ENCODE data around the gene SSUH2. TPM values are rescaled to one million over a fixed set of nuclear protein-coding genes. Genes with fewer than 3 reads are reported as not detected.

SSUH2 gene
- total RNA-seq, 4 donors from 2014 or later: 0.32 to 5.1 (median 0.66) TPM; not detected in 1

DNA sequence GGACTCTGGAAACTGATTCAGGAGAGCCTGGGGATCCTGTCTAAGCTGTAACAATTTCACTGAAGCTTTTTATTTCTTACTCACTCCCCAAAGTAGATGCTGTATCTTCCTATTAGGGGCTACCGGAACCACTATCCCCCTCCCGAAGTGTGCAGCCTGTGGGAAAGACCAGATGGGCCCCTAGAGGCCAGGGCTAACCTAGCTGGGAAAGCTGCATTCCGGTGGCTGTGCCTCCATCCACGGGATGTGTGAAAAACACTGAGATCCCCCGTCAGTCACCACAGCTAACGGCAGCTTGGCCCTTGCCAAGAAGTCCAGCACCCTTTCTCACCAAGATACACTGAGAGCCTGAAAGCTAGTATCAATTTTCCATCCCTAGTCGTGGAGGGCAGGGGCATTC is 3.1 kb downstream of the SSUH2 start:
- peaks cover 0 to 3% (median 0%) of the 10 kb centered on the region in 4 donors for H3K9me3 ChIP-seq
- TF ChIP-seq, protein P1, sequence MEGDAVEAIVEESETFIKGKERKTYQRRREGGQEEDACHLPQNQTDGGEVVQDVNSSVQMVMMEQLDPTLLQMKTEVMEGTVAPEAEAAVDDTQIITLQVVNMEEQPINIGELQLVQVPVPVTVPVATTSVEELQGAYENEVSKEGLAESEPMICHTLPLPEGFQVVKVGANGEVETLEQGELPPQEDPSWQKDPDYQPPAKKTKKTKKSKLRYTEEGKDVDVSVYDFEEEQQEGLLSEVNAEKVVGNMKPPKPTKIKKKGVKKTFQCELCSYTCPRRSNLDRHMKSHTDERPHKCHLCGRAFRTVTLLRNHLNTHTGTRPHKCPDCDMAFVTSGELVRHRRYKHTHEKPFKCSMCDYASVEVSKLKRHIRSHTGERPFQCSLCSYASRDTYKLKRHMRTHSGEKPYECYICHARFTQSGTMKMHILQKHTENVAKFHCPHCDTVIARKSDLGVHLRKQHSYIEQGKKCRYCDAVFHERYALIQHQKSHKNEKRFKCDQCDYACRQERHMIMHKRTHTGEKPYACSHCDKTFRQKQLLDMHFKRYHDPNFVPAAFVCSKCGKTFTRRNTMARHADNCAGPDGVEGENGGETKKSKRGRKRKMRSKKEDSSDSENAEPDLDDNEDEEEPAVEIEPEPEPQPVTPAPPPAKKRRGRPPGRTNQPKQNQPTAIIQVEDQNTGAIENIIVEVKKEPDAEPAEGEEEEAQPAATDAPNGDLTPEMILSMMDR (IDR thresholded peaks at IDR 0.05): no peak
- TF ChIP-seq EP300 (IDR thresholded peaks at IDR 0.05) (no peak), POLR2A (IDR thresholded peaks at IDR 0.05; ENCODE audit: low read depth) (no peak), POLR2AphosphoS5 (IDR thresholded peaks at IDR 0.05) (no peak)
- no peaks in the 10 kb centered on the region for H3K27me3 ChIP-seq
- H3K4me1 ChIP-seq: no peaks in the 10 kb centered on the region
- H3K4me3 ChIP-seq: no peak overlapping the region
- no peak for DNase-seq (ENCODE audit: extremely low spot score)
- no peak overlapping the region for H3K27ac ChIP-seq (replicated peaks in 1 of 4)
- H3K36me3 ChIP-seq: no peaks in the 10 kb centered on the region
- intact Hi-C loops (cut with DNase I): no loop called here
- WGBS: 72% methylated on average over 7 of the region's 7 CpGs

DNA sequence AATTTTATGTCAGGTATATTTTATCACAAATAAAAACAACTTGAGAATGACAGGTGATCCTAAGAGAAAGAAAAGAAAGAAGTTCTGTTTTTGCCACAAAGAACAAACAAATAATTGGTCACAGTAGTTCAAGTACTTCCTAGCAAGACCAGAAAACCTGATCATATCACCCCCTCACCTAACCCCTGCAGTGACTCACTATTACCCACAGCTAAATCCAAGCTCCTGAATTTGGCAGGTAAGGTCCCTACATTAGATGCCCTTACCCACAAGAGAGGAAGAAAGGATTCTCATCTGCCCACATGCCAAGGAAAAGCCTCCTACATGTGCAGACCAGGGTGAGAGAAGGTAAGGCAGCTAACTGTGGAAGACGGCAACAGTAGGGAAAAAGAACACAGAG is 4.4 kb downstream of the SSUH2 start:
- no peak for DNase-seq (ENCODE audit: extremely low spot score)
- Histone ChIP-seq H3K4me3 (no peak overlapping the region), H3K36me3 (no peaks in the 10 kb centered on the region), H3K4me1 (no peaks in the 10 kb centered on the region), H3K9me3 (peaks cover 0 to 7% (median 0%) of the 10 kb centered on the region in 4 donors), H3K27ac (replicated peaks in 1 of 4) (no peak overlapping the region), H3K27me3 (no peaks in the 10 kb centered on the region)
- TF ChIP-seq POLR2AphosphoS5 (IDR thresholded peaks at IDR 0.05) (no peak), EP300 (IDR thresholded peaks at IDR 0.05) (no peak), POLR2A (IDR thresholded peaks at IDR 0.05; ENCODE audit: low read depth) (no peak)
- TF ChIP-seq, protein P1 (IDR thresholded peaks at IDR 0.05): no peak
- WGBS: 97% methylated on average over 1 of the region's 1 CpG
- intact Hi-C loops (cut with DNase I): no loop called here

DNA sequence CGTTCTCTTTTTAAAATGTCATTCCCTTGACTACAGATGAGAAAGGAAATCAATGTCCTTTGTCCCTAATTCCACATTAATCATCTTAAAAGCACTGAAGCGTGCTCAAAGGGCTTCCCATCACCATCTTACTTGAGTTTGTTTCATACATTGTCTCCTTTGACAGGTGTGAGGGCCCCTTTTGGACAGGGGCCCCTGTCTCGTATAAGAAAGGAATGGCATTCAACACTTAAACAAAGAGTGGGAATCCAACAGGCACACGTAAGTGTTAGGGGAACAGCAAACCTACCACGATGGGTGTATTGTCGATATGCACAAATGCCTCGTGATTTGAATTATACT is 5.0 kb downstream of the SSUH2 start:
- Histone ChIP-seq H3K4me3 (no peak overlapping the region), H3K27me3 (no peaks in the 10 kb centered on the region), H3K36me3 (no peaks in the 10 kb centered on the region), H3K4me1 (no peaks in the 10 kb centered on the region), H3K9me3 (peaks cover 0 to 7% (median 0%) of the 10 kb centered on the region in 4 donors), H3K27ac (replicated peaks in 1 of 4) (no peak overlapping the region)
- TF ChIP-seq POLR2AphosphoS5 (IDR thresholded peaks at IDR 0.05) (no peak), POLR2A (IDR thresholded peaks at IDR 0.05; ENCODE audit: low read depth) (no peak), EP300 (IDR thresholded peaks at IDR 0.05) (no peak)
- TF ChIP-seq, protein P1 (IDR thresholded peaks at IDR 0.05): no peak
- intact Hi-C loops (cut with DNase I): no loop called here
- no peak for DNase-seq (ENCODE audit: extremely low spot score)
- 67% methylated on average over 7 of the region's 7 CpGs for WGBS

DNA sequence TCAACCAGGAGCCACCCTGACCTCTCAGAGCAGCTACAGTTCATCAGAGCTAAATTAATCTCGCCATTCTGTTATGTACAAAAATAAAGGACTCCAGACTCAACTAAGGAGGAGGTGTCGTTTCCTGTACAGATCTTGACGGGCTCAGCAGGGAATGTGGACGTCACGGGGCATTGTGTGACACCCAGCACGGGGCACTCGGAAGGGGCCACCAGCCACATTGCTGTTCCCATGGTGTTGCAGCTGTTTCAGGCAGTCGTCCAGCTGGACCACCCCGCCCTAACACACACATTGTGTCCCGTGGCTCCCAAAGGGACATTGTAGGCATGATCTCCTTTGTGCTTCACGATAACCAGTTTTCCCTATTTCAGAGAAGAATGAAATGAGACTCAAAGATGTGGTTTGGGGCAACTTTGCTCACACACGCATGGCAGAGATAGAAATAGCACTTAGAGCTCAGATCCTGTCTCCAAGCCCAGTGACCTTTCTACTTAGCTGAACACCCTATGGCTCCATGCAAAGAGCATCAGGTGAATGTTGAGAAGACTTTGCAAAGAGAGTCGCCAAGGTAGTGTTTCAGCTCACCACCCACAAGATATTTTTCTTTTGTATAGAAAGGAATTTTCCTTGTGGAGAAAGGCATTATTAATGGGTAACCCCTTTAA is 5.5 kb downstream of the SSUH2 start:
- Histone ChIP-seq H3K36me3 (no peaks in the 10 kb centered on the region), H3K27me3 (no peaks in the 10 kb centered on the region), H3K4me3 (no peak overlapping the region), H3K9me3 (peaks cover 0 to 7% (median 0%) of the 10 kb centered on the region in 4 donors), H3K4me1 (no peaks in the 10 kb centered on the region), H3K27ac (replicated peaks in 1 of 4) (no peak overlapping the region)
- intact Hi-C loops (cut with DNase I): no loop called here
- WGBS: 75% methylated on average over 9 of the region's 13 CpGs
- TF ChIP-seq POLR2AphosphoS5 (IDR thresholded peaks at IDR 0.05) (peak in 1 of 2 donors; percentile 39), POLR2A (IDR thresholded peaks at IDR 0.05; ENCODE audit: low read depth) (no peak), EP300 (IDR thresholded peaks at IDR 0.05) (no peak)
- TF ChIP-seq, protein P1 (IDR thresholded peaks at IDR 0.05): no peak
- DNase-seq (ENCODE audit: extremely low spot score): no peak

DNA sequence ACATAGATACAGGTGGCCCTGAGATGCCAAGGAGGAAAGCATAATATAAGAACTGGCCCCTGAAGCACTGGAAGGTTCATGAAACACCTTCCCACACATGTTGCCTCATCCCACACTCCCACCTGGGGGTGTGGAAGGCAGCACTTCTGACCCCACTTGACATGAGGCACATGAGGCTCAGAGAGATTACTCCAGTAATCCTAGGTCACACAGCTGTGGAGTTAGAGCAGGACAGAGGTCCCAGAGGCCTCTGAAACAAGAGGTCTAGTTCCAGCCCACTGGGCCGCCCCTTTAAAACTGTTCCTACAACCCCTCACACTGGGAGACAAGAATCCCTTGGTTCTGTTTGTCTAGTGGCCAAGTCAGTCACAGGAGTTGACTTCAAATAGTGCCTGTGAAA is 7.2 kb downstream of the SSUH2 start:
- intact Hi-C loops (cut with DNase I): no loop called here
- 100% methylated on average over 1 of the region's 1 CpG for WGBS
- Histone ChIP-seq H3K27me3 (peaks cover 0 to 4% (median 0%) of the 10 kb centered on the region in 4 donors), H3K4me1 (no peaks in the 10 kb centered on the region), H3K36me3 (no peaks in the 10 kb centered on the region), H3K27ac (replicated peaks in 1 of 4) (no peak overlapping the region), H3K4me3 (no peak overlapping the region), H3K9me3 (peaks cover 0 to 7% (median 0%) of the 10 kb centered on the region in 4 donors)
- TF ChIP-seq EP300 (IDR thresholded peaks at IDR 0.05): no peak
- no peak for TF ChIP-seq POLR2A (IDR thresholded peaks at IDR 0.05; ENCODE audit: low read depth)
- no peak for TF ChIP-seq POLR2AphosphoS5 (IDR thresholded peaks at IDR 0.05)
- TF ChIP-seq, protein P1 (IDR thresholded peaks at IDR 0.05): no peak
- no peak for DNase-seq (ENCODE audit: extremely low spot score)

Data from esophagus muscularis mucosa (tissue), 4 donors.